ENCODE data around the gene CNIH4. TPM values are rescaled to one million over a fixed set of nuclear protein-coding genes. Genes with fewer than 3 reads are reported as not detected.

The CNIH4 gene
- total RNA-seq, 2 donors from 2014 or later, result 42.6 to 44.8 TPM

DNA sequence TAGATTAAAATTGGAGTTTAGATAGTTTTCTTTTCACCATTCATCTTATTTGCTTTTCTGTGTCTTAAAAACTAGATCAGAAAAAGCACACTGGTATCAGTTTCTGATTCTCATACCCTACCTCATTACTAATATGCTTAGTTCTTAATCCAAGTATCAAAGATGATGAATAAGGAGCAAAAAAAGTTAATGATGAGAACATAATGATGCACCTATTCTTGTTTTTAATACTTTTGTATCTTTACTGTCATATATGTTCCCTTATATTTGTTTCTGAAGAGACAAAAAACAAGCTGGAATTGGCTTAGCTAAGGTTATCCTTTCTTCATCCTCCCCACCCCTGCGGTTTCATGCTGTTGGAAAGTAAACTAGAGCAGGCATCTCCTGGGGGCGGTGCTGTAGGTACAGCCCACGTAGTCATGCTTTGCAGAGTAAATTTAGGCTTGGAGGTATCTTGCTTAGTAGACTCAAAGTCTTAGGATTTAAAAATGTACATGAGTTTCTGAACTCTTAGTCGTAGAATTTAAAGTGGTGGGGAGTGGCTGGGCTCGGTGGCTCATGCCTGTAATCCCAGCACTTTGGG lies 16.4 kb downstream of the CNIH4 start:
- Mint-ChIP-seq H3K36me3 (ENCODE audit: low read depth) (peaks cover 100% of the 10 kb centered on the region), H3K27me3 (no peaks in the 10 kb centered on the region), H3K27ac (peak overlapping the region; percentile 60), H3K4me1 (peaks cover 59% of the 10 kb centered on the region), H3K4me3 (peak overlapping the region; percentile 21), H3K9me3 (no peaks in the 10 kb centered on the region)
- ATAC-seq (replicated peaks), result peak; percentile 49

DNA sequence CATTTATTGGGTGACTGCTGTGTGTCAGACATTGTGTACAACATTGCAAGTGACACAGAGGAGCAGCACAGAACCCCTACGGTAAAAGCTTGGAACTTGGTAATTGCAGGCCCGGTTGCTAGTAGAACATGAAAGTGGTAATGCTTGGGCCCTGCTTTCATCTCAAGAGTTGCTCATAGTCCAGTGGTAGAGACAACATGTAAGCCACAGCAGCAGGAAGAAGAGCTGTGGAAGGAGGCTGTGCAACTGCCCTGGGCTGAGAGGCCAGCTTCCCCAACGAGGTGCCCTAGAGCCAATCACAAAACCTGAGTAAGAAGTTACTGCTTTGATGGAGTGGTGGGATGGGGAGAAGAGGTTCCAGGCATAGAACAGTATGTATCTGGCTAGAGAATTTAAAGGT lies 18.4 kb downstream of the CNIH4 start:
- Mint-ChIP-seq H3K4me1 (peaks cover 59% of the 10 kb centered on the region), H3K4me3 (no peak overlapping the region), H3K36me3 (ENCODE audit: low read depth) (peaks cover 95% of the 10 kb centered on the region), H3K27ac (no peak overlapping the region), H3K9me3 (no peaks in the 10 kb centered on the region), H3K27me3 (no peaks in the 10 kb centered on the region)
- peak; percentile 12 for ATAC-seq (replicated peaks)

DNA sequence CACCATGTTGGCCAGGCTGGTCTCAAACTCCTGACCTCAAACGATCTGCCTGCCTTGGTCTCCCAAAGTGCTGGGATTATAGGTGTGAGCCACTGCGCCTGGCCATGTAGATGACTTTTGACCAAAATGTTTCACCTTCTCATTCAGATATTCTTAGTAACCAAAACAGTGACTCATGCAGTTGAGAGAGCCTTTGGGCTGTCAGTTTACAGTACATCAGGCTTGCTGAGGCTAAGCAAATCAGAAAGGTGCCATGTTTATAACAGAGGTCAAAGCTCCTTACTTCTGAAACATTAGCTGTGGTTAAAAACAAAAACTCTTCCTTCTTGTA lies 21.0 kb downstream of the CNIH4 start:
- Mint-ChIP-seq H3K36me3 (ENCODE audit: low read depth) (peaks cover 88% of the 10 kb centered on the region), H3K4me3 (peak overlapping the region; percentile 48), H3K9me3 (no peaks in the 10 kb centered on the region), H3K4me1 (peaks cover 70% of the 10 kb centered on the region), H3K27ac (peak overlapping the region; percentile 56), H3K27me3 (no peaks in the 10 kb centered on the region)
- peak; percentile 80 for ATAC-seq (replicated peaks)

GRCh38 chr1:224378855-224379631 lies 22.4 kb downstream of the CNIH4 start:
- Mint-ChIP-seq H3K9me3 (no peaks in the 10 kb centered on the region), H3K27ac (no peak overlapping the region), H3K4me1 (peaks cover 70% of the 10 kb centered on the region), H3K4me3 (peak overlapping the region; percentile 67), H3K36me3 (ENCODE audit: low read depth) (peaks cover 80% of the 10 kb centered on the region), H3K27me3 (no peaks in the 10 kb centered on the region)
- no peak for ATAC-seq (replicated peaks)

DNA sequence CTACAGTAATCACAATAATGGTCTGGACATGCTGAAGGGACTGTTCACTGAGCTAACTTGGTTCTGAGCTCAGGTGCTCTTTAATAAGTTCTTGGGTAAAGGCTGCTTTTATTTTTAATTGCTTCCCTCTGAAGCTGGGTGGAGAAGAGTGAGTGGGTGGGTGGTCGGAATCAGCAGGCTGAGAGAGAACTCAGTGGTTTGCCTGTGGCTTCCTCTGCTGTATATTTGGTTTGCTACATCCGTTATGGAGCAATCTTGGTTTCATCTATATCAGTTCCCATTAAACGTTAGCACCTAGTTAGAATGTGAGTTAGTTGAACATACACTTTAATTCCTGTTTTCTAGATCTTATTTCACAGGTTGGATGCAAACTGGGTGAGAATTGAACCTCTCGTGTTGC lies 23.3 kb downstream of the CNIH4 start:
- no peaks in the 10 kb centered on the region for H3K27me3 Mint-ChIP-seq
- H3K4me1 Mint-ChIP-seq, result peaks cover 64% of the 10 kb centered on the region
- peaks cover 80% of the 10 kb centered on the region for H3K36me3 Mint-ChIP-seq (ENCODE audit: low read depth)
- peak; percentile 44 for ATAC-seq (replicated peaks)
- no peaks in the 10 kb centered on the region for H3K9me3 Mint-ChIP-seq
- H3K4me3 Mint-ChIP-seq, result peak overlapping the region; percentile 67
- H3K27ac Mint-ChIP-seq, result peak overlapping the region; percentile 45

GRCh38 chr1:224381880-224382548 lies 25.3 kb downstream of the CNIH4 start:
- no peaks in the 10 kb centered on the region for H3K27me3 Mint-ChIP-seq
- peak; percentile 60 for ATAC-seq (replicated peaks)
- H3K9me3 Mint-ChIP-seq, result no peaks in the 10 kb centered on the region
- H3K4me1 Mint-ChIP-seq, result peaks cover 47% of the 10 kb centered on the region
- H3K36me3 Mint-ChIP-seq (ENCODE audit: low read depth), result peaks cover 80% of the 10 kb centered on the region
- H3K4me3 Mint-ChIP-seq, result peak overlapping the region; percentile 67
- H3K27ac Mint-ChIP-seq, result peak overlapping the region; percentile 20

DNA sequence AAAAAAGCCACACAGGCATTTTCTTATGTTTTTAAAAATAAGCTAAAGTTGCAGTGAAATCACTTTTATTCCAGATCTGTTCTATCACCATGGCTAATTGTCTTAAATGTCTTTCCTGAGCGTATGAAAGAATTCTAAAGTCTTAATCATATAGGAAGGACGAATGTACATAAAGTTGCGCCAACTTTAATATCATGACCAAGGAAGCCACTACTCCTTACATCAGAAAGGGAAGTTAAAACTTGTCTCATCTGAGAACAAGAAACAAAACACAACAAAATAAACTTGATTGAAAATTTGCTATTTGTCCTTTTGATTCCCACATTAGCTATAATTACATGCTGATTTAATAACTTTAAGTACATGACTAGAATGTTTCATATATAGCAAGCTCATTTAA lies 26.5 kb downstream of the CNIH4 start:
- peaks cover 48% of the 10 kb centered on the region for H3K4me1 Mint-ChIP-seq
- H3K27me3 Mint-ChIP-seq, result no peaks in the 10 kb centered on the region
- H3K4me3 Mint-ChIP-seq, result no peak overlapping the region
- no peaks in the 10 kb centered on the region for H3K9me3 Mint-ChIP-seq
- no peak overlapping the region for H3K27ac Mint-ChIP-seq
- ATAC-seq (replicated peaks), result no peak
- H3K36me3 Mint-ChIP-seq (ENCODE audit: low read depth), result peaks cover 80% of the 10 kb centered on the region

DNA sequence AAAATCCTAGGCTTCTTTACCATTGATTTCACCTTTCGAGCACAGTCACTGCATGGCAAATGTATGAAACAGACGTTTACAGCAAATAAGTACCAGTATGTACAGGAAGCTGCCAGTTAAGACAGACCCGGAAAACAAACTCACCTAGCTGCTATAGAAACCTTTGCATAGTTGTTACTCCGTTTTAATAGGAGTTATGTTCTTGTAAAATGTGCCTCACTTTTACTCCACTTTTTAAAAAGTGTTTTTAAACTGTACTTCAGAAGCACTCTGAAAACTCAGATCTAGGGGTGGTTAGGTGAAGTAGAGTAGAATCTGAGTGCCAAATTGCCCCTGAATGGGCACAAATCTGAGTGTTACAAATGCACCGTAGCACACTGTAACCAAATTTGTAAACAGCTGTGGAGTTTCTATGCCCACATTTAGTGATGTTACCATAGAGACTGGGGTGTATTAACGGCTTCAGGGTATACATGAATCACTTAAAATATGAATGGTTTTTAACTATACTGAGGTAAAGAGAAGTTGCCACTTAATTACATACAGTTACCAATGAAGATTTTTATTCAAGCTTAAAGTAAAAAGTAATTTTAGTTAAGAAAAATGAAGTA lies 30.7 kb downstream of the CNIH4 start:
- no peaks in the 10 kb centered on the region for H3K9me3 Mint-ChIP-seq
- no peak overlapping the region for H3K27ac Mint-ChIP-seq
- ATAC-seq (replicated peaks), result peak; percentile 59
- H3K4me1 Mint-ChIP-seq, result peaks cover 21% of the 10 kb centered on the region
- no peak overlapping the region for H3K4me3 Mint-ChIP-seq
- H3K27me3 Mint-ChIP-seq, result no peaks in the 10 kb centered on the region
- H3K36me3 Mint-ChIP-seq (ENCODE audit: low read depth), result peaks cover 92% of the 10 kb centered on the region

DNA sequence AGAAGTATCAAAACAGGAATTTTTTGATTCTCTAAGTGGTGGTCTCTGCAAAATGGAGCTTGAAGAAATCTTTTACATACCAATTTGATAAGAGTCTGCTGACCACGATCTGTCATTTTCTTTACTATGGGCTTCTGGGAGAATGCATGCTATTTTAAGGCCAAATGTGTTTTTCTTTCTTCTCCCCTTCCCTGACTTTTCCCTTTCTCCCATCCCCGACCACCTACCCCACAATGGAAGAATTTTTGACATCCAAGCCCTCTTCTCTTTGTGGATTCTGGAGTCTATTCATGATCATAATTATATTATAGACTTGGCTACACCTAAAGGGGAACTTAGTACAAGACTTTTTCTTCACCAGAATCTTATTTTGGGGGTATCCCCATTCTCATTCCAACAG lies 31.3 kb downstream of the CNIH4 start:
- H3K4me1 Mint-ChIP-seq, result peaks cover 26% of the 10 kb centered on the region
- H3K9me3 Mint-ChIP-seq, result no peaks in the 10 kb centered on the region
- H3K4me3 Mint-ChIP-seq, result no peak overlapping the region
- ATAC-seq (replicated peaks), result no peak
- peaks cover 96% of the 10 kb centered on the region for H3K36me3 Mint-ChIP-seq (ENCODE audit: low read depth)
- no peaks in the 10 kb centered on the region for H3K27me3 Mint-ChIP-seq
- peak overlapping the region; percentile 21 for H3K27ac Mint-ChIP-seq

DNA sequence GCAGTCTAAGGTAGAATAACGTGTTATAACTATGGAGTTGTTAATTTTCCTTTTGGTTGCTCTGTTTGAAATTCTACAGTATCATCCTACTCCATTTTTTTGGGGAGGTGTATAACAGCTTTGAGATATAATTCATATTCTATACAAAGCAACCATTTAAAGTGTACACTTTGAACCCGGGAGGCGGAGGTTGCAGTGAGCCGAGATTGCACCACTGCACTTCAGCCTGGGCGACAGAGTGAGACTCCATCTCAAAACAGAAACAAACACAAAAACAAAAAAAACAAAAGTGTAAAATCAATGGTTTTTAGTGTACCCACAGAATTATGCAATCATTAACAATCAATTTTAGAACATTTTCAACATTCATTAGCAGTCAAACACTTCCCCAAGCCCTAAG lies 33.8 kb downstream of the CNIH4 start:
- peaks cover 100% of the 10 kb centered on the region for H3K36me3 Mint-ChIP-seq (ENCODE audit: low read depth)
- no peak overlapping the region for H3K4me3 Mint-ChIP-seq
- ATAC-seq (replicated peaks), result no peak
- H3K27me3 Mint-ChIP-seq, result no peaks in the 10 kb centered on the region
- no peak overlapping the region for H3K27ac Mint-ChIP-seq
- no peaks in the 10 kb centered on the region for H3K9me3 Mint-ChIP-seq
- peaks cover 31% of the 10 kb centered on the region for H3K4me1 Mint-ChIP-seq

DNA sequence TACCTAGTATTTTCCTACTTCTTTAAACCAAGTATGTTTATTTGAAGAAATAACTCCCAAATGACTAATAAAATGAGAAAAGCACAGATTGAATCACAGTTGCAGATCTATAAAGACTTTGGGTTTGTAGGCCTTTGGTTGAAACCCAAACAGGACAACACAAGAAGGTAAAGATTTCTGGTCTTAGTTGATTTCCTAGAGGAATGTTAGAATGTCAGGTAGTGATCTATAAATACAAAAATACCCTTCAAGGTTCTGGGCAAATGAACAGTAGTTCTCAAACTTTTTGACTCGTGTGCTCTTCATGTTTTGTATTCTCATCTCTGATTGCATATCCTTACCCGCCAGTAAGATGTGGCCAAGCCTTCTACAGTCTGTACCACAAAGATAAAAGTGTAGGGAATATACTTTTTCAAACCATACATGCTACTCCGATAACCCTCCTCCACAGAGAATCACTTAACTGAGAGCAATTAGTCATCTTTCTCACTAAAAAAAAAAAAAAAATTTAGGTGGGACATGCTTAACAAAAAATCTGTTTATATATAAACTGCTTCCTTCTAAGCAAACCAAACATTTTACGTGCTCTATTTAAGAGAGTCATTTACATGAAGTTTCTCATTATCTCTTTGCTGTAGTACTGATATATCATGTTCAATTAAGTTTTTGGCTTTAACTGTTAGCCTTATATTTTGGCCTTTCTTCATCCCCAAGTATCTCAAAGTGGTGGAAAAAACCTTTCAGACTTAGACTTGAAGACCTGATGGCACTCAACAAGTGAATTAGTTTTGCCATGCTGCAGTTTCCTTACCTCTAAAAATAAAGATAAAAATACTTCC lies 36.0 kb downstream of the CNIH4 start:
- ATAC-seq (replicated peaks), result peak; percentile 83

GRCh38 chr1:224393294-224393693 lies 36.6 kb downstream of the CNIH4 start:
- H3K36me3 Mint-ChIP-seq (ENCODE audit: low read depth), result peaks cover 100% of the 10 kb centered on the region
- peaks cover 25% of the 10 kb centered on the region for H3K4me1 Mint-ChIP-seq
- no peak overlapping the region for H3K27ac Mint-ChIP-seq
- H3K27me3 Mint-ChIP-seq, result no peaks in the 10 kb centered on the region
- ATAC-seq (replicated peaks), result no peak
- no peak overlapping the region for H3K4me3 Mint-ChIP-seq
- no peaks in the 10 kb centered on the region for H3K9me3 Mint-ChIP-seq

More for the DNA sequence above, 36.0 kb downstream of the CNIH4 start:
- Mint-ChIP-seq H3K4me3 (peak overlapping the region; percentile 12), H3K9me3 (no peaks in the 10 kb centered on the region), H3K27me3 (no peaks in the 10 kb centered on the region), H3K36me3 (ENCODE audit: low read depth) (peaks cover 100% of the 10 kb centered on the region), H3K27ac (peak overlapping the region; percentile 78), H3K4me1 (peaks cover 29% of the 10 kb centered on the region)

GRCh38 chr1:224399887-224400286 lies 43.2 kb downstream of the CNIH4 start:
- Mint-ChIP-seq H3K9me3 (no peaks in the 10 kb centered on the region), H3K27me3 (no peaks in the 10 kb centered on the region), H3K36me3 (ENCODE audit: low read depth) (peaks cover 99% of the 10 kb centered on the region), H3K4me1 (peaks cover 12% of the 10 kb centered on the region), H3K4me3 (no peak overlapping the region), H3K27ac (no peak overlapping the region)
- ATAC-seq (replicated peaks), result no peak

- H3K4me3 Mint-ChIP-seq, result no peak overlapping the region
- peaks cover 99% of the 10 kb centered on the region for H3K36me3 Mint-ChIP-seq (ENCODE audit: low read depth)
- no peaks in the 10 kb centered on the region for H3K27me3 Mint-ChIP-seq
- no peaks in the 10 kb centered on the region for H3K9me3 Mint-ChIP-seq
- H3K27ac Mint-ChIP-seq, result no peak overlapping the region
- H3K4me1 Mint-ChIP-seq, result peaks cover 19% of the 10 kb centered on the region
- ATAC-seq (replicated peaks), result no peak
Measured at GRCh38 chr1:224402472-224403036, 45.9 kb downstream of the CNIH4 start.
